Naive thymus-derived CD8-positive, alpha-beta T cell (primary cell): ENCODE data around the gene PLPPR3. TPM values are rescaled to one million over a fixed set of nuclear protein-coding genes. Genes with fewer than 3 reads are reported as not detected.

ENCODE experiments used
- ATAC-seq, 2 donors: fragments of 150-1000 bp; cut with Tn5 transposase in 1 of 2; sonication (Bioruptor Pico), chemical (Tn5 transposase) in 1 of 2; 1 replicate in 1 of 2; 2 replicates in 1 of 2; pipeline ENCODE4 v1.10.0; 2021; ENCODE audit warnings: mild to moderate bottlenecking in 2 of 2, moderate library complexity in 2 of 2
- POLR2A ChIA-PET: fragments of 350-600 bp; sonication (Branson Sonifier 250); formaldehyde crosslinking; loops from one replicate; lab custom pipeline; 2021; ENCODE audit warnings: antibody characterized with exemption; lab: Charles Lee
- DNase-seq, 10 donors: peaks; one replicate each; pipeline versions ENCODE4 v3.0.0 to v3.0.0-alpha.2; 2020 to 2022
- H3K27ac Mint-ChIP-seq, 10 donors: one replicate each; pipeline ENCODE4 v1.8.0; 2020 to 2022; ENCODE audit warnings: mild to moderate bottlenecking in 10 of 10, mixed read lengths in 10 of 10, moderate library complexity in 4 of 10, inconsistent platforms in 1 of 10
- H3K27me3 Mint-ChIP-seq, 5 donors: one replicate each; pipeline ENCODE4 v1.8.0; 2021 to 2022; ENCODE audit warnings: mixed read lengths in 5 of 5
- H3K36me3 Mint-ChIP-seq, 3 donors: one replicate each; pipeline ENCODE4 v1.8.0; 2020 to 2022; ENCODE audit warnings: mixed read lengths in 3 of 3, mild to moderate bottlenecking in 2 of 3, inconsistent platforms in 1 of 3
- H3K4me1 Mint-ChIP-seq, 4 donors: one replicate each; pipeline ENCODE4 v1.8.0; 2021 to 2022; ENCODE audit warnings: mixed read lengths in 4 of 4
- H3K4me3 Mint-ChIP-seq, 10 donors: one replicate each; pipeline ENCODE4 v1.8.0; 2020 to 2022; ENCODE audit warnings: mild to moderate bottlenecking in 10 of 10, mixed read lengths in 10 of 10, moderate library complexity in 6 of 10, inconsistent platforms in 1 of 10
- H3K9me3 Mint-ChIP-seq, 9 donors: one replicate each; pipeline ENCODE4 v1.8.0; 2020 to 2022; ENCODE audit warnings: mixed read lengths in 9 of 9, mild to moderate bottlenecking in 3 of 9, inconsistent platforms in 1 of 9, moderate library complexity in 1 of 9
- polyA plus RNA-seq, 3 donors: library from polyadenylated mRNA; unstranded; fragments of 300-500 nt; fragmentation: Illumina TruSeq; gene quantifications; one replicate each; pipeline ENCODE4 v1.2.3, GENCODE V29; 2021
- total RNA-seq, 8 experiments: library from RNA in 2 of 8; stranded (reverse) in 2 of 8; gene quantifications; one replicate each; pipeline ENCODE4 v1.2.3 and lab custom pipeline; 2021 to 2026

The PLPPR3 gene
- total and polyA plus RNA-seq, 5 experiments from 2014 or later = not detected

- DNase-seq = no peak
- peaks cover 3 to 13% (median 8%) of the 10 kb centered on the region in 4 donors for H3K4me1 Mint-ChIP-seq
- peaks cover 12 to 49% (median 28%) of the 10 kb centered on the region in 5 donors for H3K27me3 Mint-ChIP-seq
- H3K36me3 Mint-ChIP-seq = peaks cover 0 to 7% (median 0%) of the 10 kb centered on the region in 3 donors
- POLR2A ChIA-PET = interaction anchor here (0.5 to 0.6 kb wide), 2 partner anchors 70 to 252 kb away, joined by 3 to 6 read pairs; no protein-coding TSS in a partner anchor
- peaks cover 0 to 3% (median 0%) of the 10 kb centered on the region in 9 donors for H3K9me3 Mint-ChIP-seq
- H3K27ac Mint-ChIP-seq = peak within 1 kb of the TSS in 1 of 10 donors; percentile 8
- ATAC-seq = no peak
- no peak within 1 kb of the TSS for H3K4me3 Mint-ChIP-seq
These were observed 18.9 kb upstream of the PLPPR3 start, which contains the start of gene PRTN3 for GRCh38 chr19:840519-841206. Gene PRTN3, plus strand, starts transcription at chr19:840999. Its CDS starts 10 bp downstream, at chr19:841009.

GRCh38 chr19:835210-835810 lies 13.6 kb upstream of the PLPPR3 start:
- Mint-ChIP-seq H3K4me1 (peaks cover 0 to 3% (median 0%) of the 10 kb centered on the region in 4 donors), H3K9me3 (no peaks in the 10 kb centered on the region), H3K27me3 (peaks cover 3 to 28% (median 12%) of the 10 kb centered on the region in 5 donors), H3K4me3 (no peak overlapping the region), H3K36me3 (peaks cover 0 to 2% (median 0%) of the 10 kb centered on the region in 3 donors), H3K27ac (no peak overlapping the region)
- POLR2A ChIA-PET = interaction anchor here (0.7 kb wide), 1 partner anchor 17 kb away, joined by 7 read pairs; no protein-coding TSS in a partner anchor
- no peak for ATAC-seq
- DNase-seq = no peak

DNA sequence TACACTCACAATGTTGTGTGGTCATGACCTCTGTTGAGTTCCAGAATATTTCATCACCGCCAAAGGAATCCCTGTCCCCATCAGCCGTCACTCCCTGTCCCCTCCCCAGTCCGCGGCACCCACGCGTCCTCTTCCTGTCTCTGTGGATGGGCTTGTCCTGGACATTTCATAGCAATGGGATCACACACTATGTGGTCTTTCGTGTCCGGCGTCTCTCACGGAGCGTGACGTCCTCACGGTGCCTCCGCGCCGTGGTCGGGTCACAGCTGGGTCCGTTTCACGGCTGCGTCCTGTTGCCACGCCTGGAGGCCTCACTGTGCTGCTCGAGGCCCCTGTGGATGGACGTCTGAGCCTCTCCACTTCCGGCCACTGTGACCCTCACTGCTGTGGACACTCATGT lies 12.5 kb upstream of the PLPPR3 start:
- Mint-ChIP-seq H3K27ac (no peak overlapping the region), H3K27me3 (peaks cover 3 to 28% (median 12%) of the 10 kb centered on the region in 5 donors), H3K9me3 (no peaks in the 10 kb centered on the region), H3K4me1 (peaks cover 0 to 3% (median 0%) of the 10 kb centered on the region in 4 donors), H3K4me3 (no peak overlapping the region), H3K36me3 (peaks cover 0 to 2% (median 0%) of the 10 kb centered on the region in 3 donors)
- DNase-seq (no peak), ATAC-seq (no peak)
- POLR2A ChIA-PET = interaction anchor here (0.7 kb wide), 1 partner anchor 16 kb away, joined by 7 read pairs; no protein-coding TSS in a partner anchor

DNA sequence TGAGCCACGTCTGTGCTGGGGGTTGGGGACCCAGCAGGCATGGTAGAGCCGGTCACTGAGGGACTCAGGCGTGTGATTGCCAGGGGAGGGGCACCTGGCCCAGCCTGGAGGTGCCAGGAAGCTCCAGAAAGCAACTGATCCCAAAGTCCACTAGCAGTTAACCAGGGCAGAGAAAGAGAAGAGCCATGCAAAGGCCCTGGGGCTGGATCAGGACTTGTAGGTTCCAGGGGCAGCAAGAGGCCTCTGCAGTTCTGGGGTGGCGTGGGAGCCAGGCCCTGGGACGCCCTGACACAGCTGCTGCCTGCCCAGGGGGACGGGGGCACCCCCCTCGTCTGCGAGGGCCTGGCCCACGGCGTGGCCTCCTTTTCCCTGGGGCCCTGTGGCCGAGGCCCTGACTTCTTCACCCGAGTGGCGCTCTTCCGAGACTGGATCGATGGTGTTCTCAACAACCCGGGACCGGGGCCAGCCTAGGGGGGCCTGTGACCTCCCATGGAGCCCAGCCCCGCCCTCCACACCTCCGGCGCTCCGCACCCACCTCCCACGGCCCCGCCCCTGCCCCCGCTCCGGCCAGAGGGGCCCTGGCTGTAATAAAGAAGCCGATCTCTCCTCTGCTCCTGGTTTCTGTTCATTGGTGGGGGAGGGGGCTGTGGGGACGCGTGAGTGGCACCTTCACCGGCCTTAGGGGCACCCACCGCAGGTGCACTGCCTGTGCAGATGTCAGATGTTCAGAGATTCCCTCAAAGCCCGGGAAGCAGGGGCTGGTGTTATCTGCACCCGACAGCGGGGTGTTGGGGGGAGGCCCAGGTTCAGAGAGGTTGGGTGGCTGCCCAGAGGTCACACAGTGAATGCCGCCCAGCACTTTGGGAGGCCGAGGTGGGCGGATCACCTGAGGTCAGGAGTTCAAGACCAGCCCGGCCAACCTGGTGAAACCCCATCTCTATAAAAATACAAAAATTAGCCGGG lies 9.9 kb upstream of the PLPPR3 start:
- Mint-ChIP-seq H3K27me3 (peaks cover 3 to 19% (median 7%) of the 10 kb centered on the region in 5 donors), H3K4me1 (peaks cover 0 to 3% (median 0%) of the 10 kb centered on the region in 4 donors), H3K4me3 (no peak overlapping the region), H3K36me3 (peaks cover 0 to 2% (median 0%) of the 10 kb centered on the region in 3 donors), H3K9me3 (no peaks in the 10 kb centered on the region), H3K27ac (no peak overlapping the region)
- DNase-seq (no peak), ATAC-seq (no peak)
- POLR2A ChIA-PET = interaction anchor here (0.5 kb wide), 1 partner anchor 22 kb away, joined by 3 read pairs; no protein-coding TSS in a partner anchor

DNA sequence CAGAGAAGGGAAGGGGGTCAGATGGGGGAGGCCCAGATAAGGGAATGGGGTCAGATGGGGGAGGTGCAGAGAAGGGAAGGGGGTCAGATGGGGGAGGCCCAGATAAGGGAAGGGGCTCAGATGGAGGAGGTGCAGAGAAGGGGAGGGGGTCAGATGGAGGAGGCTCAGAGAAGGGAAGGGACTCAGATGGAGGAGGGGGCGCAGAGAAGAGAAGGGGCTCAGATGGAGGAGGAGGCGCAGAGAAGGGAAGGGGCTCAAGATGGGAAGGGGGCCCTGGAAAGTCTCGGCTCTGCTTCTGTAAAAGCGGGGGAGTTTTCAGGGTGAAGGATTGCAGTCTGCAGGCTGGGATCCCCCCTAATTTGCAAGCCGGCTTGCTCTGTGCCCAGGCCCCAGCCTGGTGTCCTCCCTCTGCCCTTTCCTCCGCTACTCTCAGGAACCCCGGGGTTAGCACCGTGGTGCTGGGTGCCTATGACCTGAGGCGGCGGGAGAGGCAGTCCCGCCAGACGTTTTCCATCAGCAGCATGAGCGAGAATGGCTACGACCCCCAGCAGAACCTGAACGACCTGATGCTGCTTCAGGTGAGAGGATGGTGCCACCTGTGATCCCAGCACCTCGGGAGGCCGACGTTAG lies 7.5 kb upstream of the PLPPR3 start:
- no peak overlapping the region for H3K27ac Mint-ChIP-seq
- no peak overlapping the region for H3K4me3 Mint-ChIP-seq
- DNase-seq (no peak), ATAC-seq (no peak)
- H3K9me3 Mint-ChIP-seq = no peaks in the 10 kb centered on the region
- H3K36me3 Mint-ChIP-seq = no peaks in the 10 kb centered on the region
- POLR2A ChIA-PET = no interaction called here
- H3K4me1 Mint-ChIP-seq = no peaks in the 10 kb centered on the region
- peaks cover 0 to 12% (median under 1%) of the 10 kb centered on the region in 5 donors for H3K27me3 Mint-ChIP-seq

DNA sequence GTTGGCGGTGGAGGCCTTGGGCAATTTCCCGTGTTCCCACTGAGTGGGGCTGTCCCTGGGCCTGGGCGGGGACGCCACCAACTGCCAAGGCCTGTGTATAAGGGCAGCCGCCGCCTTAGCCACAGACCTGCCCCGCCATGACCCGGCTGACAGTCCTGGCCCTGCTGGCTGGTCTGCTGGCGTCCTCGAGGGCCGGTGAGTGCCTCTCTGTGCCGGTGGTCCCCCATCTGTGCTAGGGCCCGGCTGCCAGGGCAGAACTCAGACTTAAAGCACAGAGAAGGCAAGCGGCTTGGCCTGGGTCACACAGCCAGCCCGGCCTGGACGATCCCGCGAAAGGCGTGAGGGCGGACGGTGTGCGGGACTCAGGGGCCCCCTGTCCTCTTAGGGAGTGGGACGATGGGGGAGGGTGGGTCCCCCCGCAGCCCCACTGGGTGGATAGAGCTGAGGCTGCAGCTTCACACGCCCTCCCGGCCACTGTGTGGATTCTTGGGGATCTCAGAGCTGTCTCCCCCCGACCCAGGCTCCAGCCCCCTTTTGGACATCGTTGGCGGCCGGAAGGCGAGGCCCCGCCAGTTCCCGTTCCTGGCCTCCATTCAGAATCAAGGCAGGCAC lies 6.1 kb upstream of the PLPPR3 start, which contains the start of gene AZU1:
Gene AZU1 (plus strand): TSS at position 128 of the 612 bp plus-strand sequence. CDS start 10 bp downstream, at position 138.
- Mint-ChIP-seq H3K9me3 (no peaks in the 10 kb centered on the region), H3K27ac (no peak within 1 kb of the TSS), H3K36me3 (no peaks in the 10 kb centered on the region), H3K4me1 (peaks cover 0 to 1% (median under 1%) of the 10 kb centered on the region in 4 donors), H3K4me3 (no peak within 1 kb of the TSS), H3K27me3 (peaks cover 1 to 23% (median 8%) of the 10 kb centered on the region in 5 donors)
- POLR2A ChIA-PET = no interaction called here
- DNase-seq = no peak
- ATAC-seq = no peak

GRCh38 chr19:827314-827709 lies 5.6 kb upstream of the PLPPR3 start:
- Mint-ChIP-seq H3K27me3 (peaks cover 3 to 27% (median 8%) of the 10 kb centered on the region in 5 donors), H3K4me1 (peaks cover 0 to 5% (median under 1%) of the 10 kb centered on the region in 4 donors), H3K36me3 (no peaks in the 10 kb centered on the region), H3K27ac (no peak overlapping the region), H3K4me3 (no peak overlapping the region), H3K9me3 (no peaks in the 10 kb centered on the region)
- no peak for ATAC-seq
- POLR2A ChIA-PET = no interaction called here
- DNase-seq = no peak

GRCh38 chr19:825897-826644 lies 4.3 kb upstream of the PLPPR3 start:
- no peaks in the 10 kb centered on the region for H3K9me3 Mint-ChIP-seq
- no peak overlapping the region for H3K27ac Mint-ChIP-seq
- POLR2A ChIA-PET = interaction anchor here (0.6 kb wide), 2 partner anchors 52 to 171 kb away, joined by 5 to 7 read pairs; no protein-coding TSS in a partner anchor
- no peaks in the 10 kb centered on the region for H3K36me3 Mint-ChIP-seq
- ATAC-seq (no peak), DNase-seq (no peak)
- no peak overlapping the region for H3K4me3 Mint-ChIP-seq
- H3K4me1 Mint-ChIP-seq = peaks cover 0 to 5% (median under 1%) of the 10 kb centered on the region in 4 donors
- H3K27me3 Mint-ChIP-seq = peaks cover 3 to 24% (median 8%) of the 10 kb centered on the region in 5 donors

- ATAC-seq = no peak
These were observed 3.1 kb upstream of the PLPPR3 start for GRCh38 chr19:824885-825284.

DNA sequence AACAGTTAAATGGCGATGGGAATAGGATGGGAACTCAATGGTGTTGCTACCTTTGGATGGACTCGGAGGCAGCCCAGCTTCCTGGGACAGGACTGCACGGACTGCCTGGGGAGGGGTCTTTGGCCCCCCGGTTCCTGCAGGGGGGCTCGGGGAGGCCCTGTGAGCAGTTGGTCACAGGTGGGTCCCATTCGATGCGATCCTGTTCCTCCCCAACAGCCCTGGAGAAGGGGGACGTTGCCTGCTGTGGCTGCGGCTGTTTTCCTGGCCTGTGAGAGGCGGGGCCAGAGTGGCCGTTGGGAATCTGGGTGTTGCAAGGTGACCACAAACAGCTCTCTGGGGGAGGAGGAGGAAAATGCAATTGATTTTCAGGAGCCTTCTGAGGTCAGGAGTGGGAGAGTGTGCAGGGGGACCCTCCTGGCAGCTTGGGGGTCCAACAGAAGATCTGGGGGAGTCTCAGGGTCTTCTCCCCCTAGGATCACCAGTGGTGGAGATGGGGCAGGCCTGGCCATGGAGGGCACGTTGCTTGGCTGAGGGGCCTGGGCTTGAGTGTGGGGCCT lies 1.9 kb upstream of the PLPPR3 start:
- peak overlapping the region in 4 of 10 donors; percentile 18 to 30 (median 26) for H3K4me3 Mint-ChIP-seq

More at GRCh38 chr19:824885-825284, 3.1 kb upstream of the PLPPR3 start:
- peaks cover 3 to 24% (median 8%) of the 10 kb centered on the region in 5 donors for H3K27me3 Mint-ChIP-seq
- no peak for DNase-seq
- H3K4me3 Mint-ChIP-seq = no peak overlapping the region
- H3K36me3 Mint-ChIP-seq = no peaks in the 10 kb centered on the region
- POLR2A ChIA-PET = interaction anchor here (0.6 kb wide), 1 partner anchor 30 kb away, joined by 3 read pairs; no protein-coding TSS in a partner anchor
- H3K27ac Mint-ChIP-seq = peak overlapping the region in 1 of 10 donors; percentile 29
- H3K9me3 Mint-ChIP-seq = no peaks in the 10 kb centered on the region
- H3K4me1 Mint-ChIP-seq = peaks cover 0 to 5% (median under 1%) of the 10 kb centered on the region in 4 donors

More for the DNA sequence above, 1.9 kb upstream of the PLPPR3 start:
- Mint-ChIP-seq H3K27me3 (peaks cover 3 to 24% (median 8%) of the 10 kb centered on the region in 5 donors), H3K9me3 (no peaks in the 10 kb centered on the region), H3K27ac (peak overlapping the region in 1 of 10 donors; percentile 9), H3K4me1 (peaks cover 0 to 5% (median under 1%) of the 10 kb centered on the region in 4 donors), H3K36me3 (no peaks in the 10 kb centered on the region)
- DNase-seq = no peak
- POLR2A ChIA-PET = no interaction called here
- ATAC-seq = no peak
